DMS53 (cell line): ENCODE results near the gene TMEM97.

Experiments used
- DNase-seq: peaks from one replicate; lab custom pipeline; 2025; lab: John Stamatoyannopoulos, UW

Gene TMEM97

DNA sequence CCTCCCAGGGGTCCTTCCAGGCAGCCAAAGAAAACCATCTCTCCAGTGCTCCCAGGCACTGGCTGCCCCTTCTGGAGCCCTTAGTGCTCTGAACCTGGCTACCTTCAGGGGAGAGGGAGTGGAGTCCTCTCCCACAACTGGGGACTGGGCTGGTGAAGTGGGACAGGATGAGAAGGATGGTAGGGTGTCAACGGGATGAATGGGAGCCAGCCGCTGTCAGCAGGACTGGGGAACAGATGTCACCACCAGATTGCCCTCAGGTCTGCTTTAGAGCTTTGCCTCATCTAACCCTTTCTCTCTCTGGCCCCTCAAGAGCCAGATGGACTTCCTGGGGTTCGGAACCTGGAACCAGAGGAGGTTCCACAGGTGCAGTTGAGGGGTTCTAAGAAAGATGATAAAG, 46.5 kb downstream of the TMEM97 start:
- DNase-seq = no peak

DNA sequence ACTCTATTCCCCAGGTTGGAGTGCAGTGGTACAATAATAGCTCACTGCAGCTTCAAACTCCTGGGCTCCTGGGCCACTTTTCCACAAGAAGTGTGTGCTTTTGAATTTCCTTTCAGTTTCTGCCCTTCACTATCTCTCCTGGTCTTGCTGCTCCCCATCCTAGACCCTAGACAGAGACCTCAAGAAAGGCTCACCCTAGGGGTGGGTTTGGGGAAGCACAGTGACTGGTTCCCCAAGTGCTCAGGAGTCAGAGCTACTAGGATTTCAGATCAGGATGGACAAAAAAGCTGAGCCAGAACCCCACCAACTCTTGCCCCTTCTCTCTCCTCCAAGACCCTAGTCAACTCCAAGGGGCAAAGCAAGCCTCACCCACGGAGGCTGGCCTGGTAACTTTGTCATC, 47.6 kb downstream of the TMEM97 start:
- DNase-seq = no peak

DNA sequence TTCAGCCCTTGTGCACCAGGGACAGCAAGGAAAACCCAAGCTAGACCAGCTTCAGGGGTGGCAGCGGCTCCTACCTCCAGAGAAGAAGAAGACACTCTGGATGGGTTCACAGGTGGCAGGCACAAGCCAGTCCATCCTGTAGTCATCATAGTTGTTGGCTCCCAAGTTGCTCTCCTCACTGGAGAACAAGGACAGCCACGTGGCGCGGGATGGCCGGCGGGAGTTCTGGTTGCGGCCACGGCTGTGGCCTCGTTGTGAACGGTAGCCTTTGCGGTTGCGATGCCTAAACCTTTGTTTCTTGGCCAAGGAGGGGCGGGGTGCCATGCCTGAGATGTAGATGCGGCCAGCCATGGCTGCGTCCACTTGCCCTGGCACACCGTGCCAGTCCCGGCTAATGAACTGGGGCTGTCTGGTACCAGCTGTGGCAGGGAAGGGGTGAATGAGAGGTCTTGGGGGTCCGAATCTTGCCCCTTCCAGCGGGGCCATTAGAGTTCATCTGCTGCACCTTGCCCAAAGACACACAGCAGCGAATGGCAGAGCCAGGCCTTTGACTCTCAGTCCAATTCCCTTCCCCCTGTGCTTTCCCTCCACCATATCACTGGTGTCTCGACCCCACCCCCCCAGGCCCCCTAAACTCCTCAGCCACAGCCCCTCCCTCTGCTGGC, 48.8 kb downstream of the TMEM97 start:
- no peak for DNase-seq

DNA sequence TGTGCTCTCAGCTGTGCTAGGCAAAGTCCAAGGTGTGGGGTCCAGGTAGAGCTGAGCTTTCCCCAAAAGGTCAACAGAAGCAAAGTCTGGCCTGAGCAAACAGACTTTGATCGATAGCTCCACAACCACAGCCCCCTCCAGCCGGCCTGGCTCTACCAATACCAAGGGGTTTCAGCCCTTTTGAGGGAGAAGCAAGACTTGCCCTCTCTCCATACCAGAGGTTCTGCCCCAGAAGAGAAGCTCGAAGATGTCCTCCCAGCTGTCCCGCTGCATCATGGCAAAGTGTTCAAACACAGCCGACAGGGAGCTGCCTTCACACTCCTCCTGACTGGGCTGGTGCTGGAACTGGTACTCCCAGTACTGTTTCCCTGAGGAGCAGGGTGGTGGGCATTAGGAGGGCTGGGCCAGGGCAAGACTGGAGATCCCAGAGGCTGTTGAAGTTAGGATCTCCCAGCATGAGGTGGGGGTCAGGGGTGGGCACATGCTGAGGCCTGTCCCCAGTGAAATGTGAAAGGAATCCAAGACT, 49.4 kb downstream of the TMEM97 start:
- no peak for DNase-seq

DNA sequence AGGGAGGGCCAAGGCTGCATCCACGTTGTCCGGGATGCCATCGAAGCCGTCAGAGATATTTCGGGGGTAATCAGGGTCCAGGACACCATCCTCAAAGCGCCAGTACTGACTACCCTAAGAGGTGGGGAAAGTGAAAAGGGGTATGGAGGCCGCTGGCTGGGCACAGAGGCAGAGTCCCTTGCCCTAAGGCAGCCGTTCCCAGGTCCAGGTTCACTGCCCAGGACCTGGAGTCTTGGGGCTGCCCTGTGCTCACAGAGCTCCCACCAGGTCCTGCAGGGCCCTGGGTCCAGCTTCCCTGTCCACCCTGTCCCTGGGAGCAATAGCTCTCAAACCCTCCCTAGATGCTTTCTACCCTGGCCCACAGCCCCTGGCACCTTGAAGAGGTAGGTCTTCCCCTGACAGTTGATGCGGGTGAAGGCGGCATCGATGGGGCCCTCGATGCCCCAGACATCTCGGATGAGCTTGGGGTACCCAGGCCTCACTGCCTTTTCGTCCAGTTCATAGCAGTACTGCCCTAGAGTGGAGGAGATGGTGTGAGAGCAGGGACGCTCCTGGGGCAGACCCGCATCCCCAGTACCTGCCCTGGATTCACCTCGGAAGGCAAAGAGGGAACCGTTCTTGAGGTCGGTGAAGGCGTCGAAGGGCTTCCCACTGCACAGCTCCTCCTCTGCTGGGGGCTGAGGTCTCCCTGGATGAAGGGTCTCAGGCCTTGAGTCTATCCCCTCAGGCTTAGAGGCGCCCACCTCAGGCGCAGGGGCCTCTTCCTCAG, 50.1 kb downstream of the TMEM97 start:
- DNase-seq = no peak

DNA sequence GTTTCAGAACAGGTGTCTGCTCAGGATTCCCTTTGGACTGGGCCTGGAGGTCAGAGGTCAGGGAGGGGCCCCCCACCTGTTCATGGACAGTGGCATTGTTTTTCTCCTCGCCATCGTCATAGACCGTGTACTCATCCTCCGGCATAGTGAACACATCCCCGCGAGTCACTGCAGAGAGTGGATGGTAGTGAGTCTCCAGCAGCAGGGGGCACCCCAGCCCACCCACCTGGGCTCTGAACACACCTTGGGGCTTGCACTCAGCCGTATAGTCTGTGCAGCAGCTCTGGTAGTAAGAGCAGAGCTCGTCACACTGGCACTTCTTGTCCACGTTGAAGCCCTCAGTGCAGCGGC, 50.7 kb downstream of the TMEM97 start:
- DNase-seq = no peak

DNA sequence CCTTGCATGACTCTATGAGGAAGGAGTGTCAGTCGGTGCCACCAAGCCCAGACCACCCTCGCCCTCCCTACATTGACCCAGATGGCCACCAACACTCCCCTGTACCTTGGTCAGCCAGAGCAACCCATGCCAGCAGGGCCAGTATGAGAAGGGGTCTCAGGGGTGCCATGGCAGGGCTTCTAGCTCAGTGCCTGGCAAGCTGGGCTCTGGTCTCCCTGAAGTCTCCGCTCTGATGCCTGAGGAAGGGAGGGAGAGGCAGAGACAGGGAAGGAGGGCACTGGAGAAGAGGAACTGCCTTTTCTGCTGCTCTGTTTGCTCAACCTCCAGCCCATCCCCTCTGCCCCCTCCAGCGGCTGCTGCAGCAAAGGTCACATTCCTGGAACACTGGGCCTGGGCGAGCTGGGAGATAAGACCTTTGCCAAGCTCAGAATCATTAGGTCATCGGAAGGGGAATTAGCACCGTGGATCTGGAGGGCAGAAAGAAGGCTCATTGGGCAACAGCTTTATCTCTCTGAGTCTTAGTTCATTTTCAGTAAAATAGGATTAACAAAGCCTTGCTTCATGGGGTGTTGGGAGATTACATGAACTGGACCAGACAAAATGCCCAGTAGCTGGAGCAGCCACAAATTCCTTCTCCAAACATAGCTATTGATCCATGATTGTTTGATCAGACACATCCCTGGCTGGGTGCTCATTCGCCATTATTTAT, 51.2 kb downstream of the TMEM97 start, which contains the start of gene VTN:
Gene VTN (minus strand): TSS at position 273 of the 709 bp plus-strand sequence. CDS start 104 bp downstream, at position 169.
- peak; percentile 54 for DNase-seq

DNA sequence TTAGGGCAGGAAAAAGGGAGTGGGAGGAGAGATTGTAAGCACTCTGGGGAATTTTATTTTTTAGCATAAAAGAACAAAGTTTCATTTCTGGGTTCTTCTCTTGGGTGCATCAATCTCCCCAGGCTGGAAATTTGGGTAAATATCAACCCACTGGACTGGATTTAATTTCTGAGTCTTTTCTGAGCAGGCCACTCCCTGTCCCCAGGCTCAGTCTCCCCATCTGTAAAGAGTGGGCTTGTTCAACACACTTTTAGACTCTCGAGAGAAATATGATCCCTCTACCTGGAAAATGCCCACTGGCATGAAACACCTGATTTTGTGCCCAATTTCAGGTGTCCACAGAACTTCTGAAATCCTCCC, 51.7 kb downstream of the TMEM97 start:
- no peak for DNase-seq

DNA sequence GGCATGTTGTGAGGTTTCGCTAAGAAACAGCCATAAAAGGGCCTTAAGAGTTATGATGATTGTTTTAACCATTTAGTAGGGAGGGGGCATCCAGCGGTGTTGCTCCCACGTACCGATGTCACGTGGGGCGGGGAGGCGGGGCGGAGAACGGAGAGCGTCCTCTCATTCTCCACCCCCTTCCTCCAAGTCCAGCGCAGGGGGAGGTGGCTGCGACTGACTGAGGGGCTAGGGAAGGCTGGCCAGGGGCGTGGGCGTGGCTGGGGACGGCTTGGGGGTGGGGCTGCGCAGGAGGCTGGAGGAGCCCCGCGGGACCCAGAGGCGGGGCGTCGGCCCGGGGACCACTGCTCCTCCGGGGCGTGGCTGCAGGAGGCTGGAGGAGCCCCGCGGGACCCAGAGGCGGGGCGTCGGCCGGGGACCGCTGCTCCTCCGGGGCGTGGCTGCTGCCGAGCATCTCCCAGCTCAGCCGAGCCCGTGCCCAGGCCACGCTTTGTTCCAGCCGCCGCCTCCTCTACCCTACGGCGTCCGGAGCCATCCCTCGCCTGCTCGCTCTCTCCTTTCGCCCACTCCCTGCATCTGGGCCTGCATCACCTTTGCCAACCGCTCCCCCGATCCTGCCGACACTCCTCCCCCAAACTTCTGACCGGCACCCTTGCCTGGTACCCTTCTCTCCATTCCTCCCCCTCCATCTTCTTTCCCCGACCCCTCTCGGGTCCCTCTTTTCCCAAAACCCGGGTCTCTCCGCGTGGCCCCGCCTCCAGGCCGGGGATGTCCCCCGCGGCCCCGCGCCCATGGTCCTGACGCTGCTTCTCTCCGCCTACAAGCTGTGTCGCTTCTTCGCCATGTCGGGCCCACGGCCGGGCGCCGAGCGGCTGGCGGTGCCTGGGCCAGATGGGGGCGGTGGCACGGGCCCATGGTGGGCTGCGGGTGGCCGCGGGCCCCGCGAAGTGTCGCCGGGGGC, 52.5 kb downstream of the TMEM97 start, which contains the start of gene SARM1:
Gene SARM1 (plus strand): TSS at position 450 of the 958 bp plus-strand sequence. CDS start 339 bp downstream, at position 789.
- peak; percentile 74 for DNase-seq

DNA sequence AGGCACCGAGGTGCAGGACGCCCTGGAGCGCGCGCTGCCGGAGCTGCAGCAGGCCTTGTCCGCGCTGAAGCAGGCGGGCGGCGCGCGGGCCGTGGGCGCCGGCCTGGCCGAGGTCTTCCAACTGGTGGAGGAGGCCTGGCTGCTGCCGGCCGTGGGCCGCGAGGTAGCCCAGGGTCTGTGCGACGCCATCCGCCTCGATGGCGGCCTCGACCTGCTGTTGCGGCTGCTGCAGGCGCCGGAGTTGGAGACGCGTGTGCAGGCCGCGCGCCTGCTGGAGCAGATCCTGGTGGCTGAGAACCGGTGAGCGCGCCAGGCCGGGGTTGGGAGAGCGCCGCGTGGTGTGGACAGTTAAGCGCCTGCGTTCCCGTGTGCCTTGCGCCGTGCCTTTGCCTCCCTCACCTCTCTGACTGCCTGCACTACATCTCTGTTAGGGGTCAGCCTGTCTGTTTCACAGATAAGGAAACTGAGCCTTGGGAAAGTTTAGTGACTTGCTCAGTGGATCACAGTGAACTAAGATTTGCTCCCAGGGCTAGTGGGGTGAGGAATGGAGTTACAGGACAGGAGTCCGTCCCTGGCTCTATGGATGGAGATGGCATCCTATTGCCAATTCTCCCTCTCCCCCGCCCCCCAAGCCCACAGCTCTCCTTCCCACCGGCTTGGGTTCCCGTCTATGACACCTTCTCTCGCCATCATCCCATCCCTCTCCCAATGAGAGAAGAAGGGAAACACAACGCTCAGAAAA, 53.4 kb downstream of the TMEM97 start:
- peak; percentile 60 for DNase-seq

DNA sequence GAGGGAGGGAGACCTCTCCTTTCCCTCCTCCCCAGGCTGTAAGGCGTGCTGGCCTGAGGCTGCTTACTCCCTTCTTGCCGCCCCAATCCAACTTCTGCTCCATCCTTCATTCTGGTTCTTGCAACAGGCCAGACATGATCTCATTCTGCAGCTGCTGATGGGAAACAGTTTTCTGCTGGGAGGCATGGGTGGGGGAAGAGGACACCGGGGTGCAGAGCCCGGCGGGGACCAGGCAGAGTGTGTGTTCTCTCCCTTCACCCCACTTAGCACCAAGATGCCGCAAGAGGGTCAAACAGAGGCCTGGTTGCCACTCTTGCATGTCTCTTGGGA, 53.9 kb downstream of the TMEM97 start:
- DNase-seq = no peak
